ENCODE results near the gene ARHGAP9.
"Not testable (repeated sequence)": the region's sequence is repeated elsewhere in the genome, so short reads cannot be mapped to it uniquely, and the experiment has no call there.

- TF ChIP-seq, protein P1, sequence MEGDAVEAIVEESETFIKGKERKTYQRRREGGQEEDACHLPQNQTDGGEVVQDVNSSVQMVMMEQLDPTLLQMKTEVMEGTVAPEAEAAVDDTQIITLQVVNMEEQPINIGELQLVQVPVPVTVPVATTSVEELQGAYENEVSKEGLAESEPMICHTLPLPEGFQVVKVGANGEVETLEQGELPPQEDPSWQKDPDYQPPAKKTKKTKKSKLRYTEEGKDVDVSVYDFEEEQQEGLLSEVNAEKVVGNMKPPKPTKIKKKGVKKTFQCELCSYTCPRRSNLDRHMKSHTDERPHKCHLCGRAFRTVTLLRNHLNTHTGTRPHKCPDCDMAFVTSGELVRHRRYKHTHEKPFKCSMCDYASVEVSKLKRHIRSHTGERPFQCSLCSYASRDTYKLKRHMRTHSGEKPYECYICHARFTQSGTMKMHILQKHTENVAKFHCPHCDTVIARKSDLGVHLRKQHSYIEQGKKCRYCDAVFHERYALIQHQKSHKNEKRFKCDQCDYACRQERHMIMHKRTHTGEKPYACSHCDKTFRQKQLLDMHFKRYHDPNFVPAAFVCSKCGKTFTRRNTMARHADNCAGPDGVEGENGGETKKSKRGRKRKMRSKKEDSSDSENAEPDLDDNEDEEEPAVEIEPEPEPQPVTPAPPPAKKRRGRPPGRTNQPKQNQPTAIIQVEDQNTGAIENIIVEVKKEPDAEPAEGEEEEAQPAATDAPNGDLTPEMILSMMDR (IDR thresholded peaks at IDR 0.05), result not testable (repeated sequence)
- not testable (repeated sequence) for TF ChIP-seq POLR2A (IDR thresholded peaks at IDR 0.05)
These were observed 34.6 kb upstream of the ARHGAP9 start for GRCh38 chr12:57514246-57514645.
